Ovary (tissue), 3 donors: ENCODE measurements around the gene PLA2G12A.

Experiments used
- CTCF ChIP-seq, 3 donors: fragments of 450-650 bp in 2 of 3; fragments of 200-600 bp in 1 of 3; IDR thresholded peaks; one replicate each; pipeline versions ENCODE4 v1.5.1 to v1.8.0; 2016 to 2022; ENCODE audit warnings: antibody characterized with exemption in 3 of 3, mild to moderate bottlenecking in 1 of 3
- EP300 ChIP-seq: sonication (generic); formaldehyde crosslinking; IDR thresholded peaks from one replicate; pipeline ENCODE4 v1.6.1; 2017; ENCODE audit warnings: antibody characterized with exemption
- POLR2A ChIP-seq: fragments of 450-650 bp; IDR thresholded peaks from one replicate; pipeline ENCODE4 v1.6.1; 2017; ENCODE audit warnings: antibody characterized with exemption, mild to moderate bottlenecking, moderate library complexity
- donor health status: DM: no; HTN: no; CAD: no.

GRCh38 chr4:109754093-109754857 lies 24.4 kb upstream of the PLA2G12A start:
- TF ChIP-seq CTCF (IDR thresholded peaks at IDR 0.05) (no peak), EP300 (no peak), POLR2A (no peak)
